Body of pancreas (tissue), 4 donors: ENCODE data around the gene CLSTN1.

Source experiments
- CTCF ChIP-seq, 7 experiments: fragments of 450-650 bp in 4 of 7; fragments of 200-600 bp in 3 of 7; sonication (generic) in 3 of 7; IDR thresholded peaks; one replicate each; pipeline ENCODE4 v1.5.1; 2016 to 2019; ENCODE audit warnings: antibody characterized with exemption in 7 of 7
- POLR2A ChIP-seq, 3 donors: fragments of 450-650 bp; IDR thresholded peaks; one replicate each; pipeline ENCODE4 v1.6.1; 2016; ENCODE audit warnings: antibody characterized with exemption in 3 of 3, mild to moderate bottlenecking in 2 of 3

- TF ChIP-seq CTCF (IDR thresholded peaks at IDR 0.05) (peak in 1 of 7 experiments; percentile 25), POLR2A (IDR thresholded peaks at IDR 0.05) (peak in 1 of 3 donors; percentile 12)
Measured at GRCh38 chr1:9687120-9687873, 136.5 kb downstream of the CLSTN1 start.
